Skeletal muscle cell (primary cell): ENCODE results near the gene CBLN3.
A peak's percentile ranks its signal among the peaks of the same experiment; 100 is the strongest.

Experiments used
- DNase-seq: peaks from one replicate; pipeline ENCODE4 v3.0.0-alpha.2; 2010; ENCODE audit warnings: low read depth
- H3K4me3 ChIP-seq: 2 replicates; pipeline ENCODE4 v1.5.1; 2011; ENCODE audit warnings: low read depth, mild to moderate bottlenecking, control low read depth, low read length, moderate library complexity

Gene CBLN3

DNA sequence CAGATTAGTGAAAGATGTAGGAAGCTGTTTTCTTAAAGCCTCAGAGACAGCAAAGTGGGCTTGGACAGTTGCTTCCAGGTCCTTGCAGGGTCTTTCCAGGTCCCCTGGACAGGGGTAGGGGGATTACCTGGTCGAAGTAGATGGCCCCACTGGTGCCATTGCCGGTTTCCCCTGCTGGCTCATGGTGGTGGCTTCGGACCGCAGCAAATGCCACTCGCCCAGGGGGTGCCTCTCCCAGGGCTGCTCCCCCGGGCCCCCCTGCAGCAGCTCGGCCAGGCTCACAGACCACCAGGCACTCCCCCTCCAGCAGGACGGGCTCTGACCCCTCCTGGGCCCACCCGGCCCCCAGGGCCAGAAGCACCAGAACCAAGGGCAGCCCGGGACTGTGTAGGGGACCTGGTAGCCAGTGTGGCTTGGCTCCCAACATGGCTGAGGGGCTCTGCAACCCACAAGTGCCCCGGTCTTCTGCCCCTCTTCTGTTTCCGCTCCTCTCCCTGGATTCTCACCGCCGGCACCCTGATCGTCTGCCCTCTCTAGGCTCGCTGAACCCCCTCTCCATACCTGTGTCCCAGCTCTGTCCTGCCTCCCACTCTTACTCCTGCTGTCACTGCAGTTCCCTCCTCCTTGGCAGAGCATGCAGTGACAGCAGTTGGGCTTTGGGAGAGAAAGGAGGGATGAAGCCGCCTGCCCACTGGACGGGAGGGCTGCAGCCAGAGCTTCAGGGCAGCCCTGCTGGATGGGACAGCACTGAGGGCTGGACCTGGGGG, 657 bp downstream of the CBLN3 start:
- no peak overlapping the region for H3K4me3 ChIP-seq
- DNase-seq, result no peak

DNA sequence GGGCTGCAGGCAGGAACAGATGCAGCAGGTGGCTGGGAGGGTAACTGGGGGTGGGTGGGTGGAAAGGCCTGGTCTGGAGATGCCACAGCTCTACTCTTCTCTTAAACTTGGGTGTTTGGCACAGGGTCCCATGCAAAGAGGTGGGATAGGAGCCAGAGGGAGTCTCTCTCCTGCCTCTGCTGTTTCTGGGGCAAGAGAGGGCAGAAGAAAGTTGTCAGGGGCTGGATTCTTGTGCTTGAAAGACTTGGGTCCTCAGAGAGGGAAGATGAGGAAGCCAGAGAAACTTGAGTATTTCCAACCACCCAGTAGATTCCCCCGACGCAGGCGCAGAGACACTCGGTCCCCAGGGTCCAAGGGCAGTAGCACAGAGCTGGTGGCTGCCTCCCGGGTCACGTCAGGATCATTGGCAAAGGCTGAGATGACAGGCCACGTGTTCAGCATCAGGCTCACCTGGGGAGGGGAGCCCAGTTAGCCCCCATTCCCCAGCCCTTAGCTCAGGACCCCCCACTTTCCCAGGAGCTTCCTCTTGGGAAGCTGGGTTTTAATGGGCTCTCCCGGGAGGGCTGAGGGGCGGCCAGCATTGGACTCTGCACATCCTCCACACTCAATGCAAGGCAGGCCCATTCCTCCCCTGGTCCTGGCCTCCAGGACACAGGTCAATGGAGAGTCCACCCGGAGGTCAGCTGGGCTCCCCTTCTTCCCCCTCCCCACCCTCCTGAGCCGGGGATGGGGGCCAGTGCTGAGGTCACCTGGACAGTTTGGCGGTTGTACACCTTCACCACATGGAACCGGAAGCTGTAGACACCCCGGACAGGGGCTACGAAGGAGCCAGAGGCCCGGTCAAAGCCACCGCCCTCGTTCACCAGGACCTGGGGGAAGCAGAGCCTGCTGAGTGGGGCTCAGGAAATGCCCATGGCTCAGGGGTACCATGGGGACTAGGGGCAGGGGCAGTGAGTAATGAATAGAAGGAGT, 1.6 kb downstream of the CBLN3 start:
- no peak overlapping the region for H3K4me3 ChIP-seq
- no peak for DNase-seq

DNA sequence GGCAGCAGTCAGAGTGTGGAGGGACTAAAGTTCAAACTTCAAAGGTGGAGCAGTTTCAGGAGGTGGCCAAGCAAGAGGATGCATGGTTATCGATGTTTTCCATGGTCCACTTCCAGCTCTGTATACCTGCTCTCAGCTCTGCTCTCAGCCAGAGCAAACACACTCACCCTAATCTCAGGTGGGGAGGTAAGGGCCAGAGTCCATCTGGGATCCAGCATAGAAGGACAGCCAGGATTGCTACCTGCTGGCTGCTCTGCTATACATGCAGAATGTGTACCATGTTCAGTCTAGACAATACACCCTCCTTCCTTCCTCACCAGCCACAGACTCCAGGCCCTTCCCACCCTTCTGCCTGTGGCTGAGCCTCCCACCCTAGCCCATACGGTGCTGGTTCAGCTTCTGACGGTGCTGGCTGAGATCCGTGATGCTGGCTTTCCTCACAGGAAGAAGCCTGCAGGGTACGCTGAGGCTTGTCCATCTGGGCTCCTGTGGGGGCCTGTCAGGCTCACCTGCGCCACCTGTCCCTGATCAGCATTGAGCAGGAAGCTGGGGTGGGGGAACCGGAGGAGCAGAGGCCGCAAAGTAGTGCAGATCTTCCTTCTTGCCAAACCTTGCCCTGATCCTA, 2.4 kb downstream of the CBLN3 start:
- no peak overlapping the region for H3K4me3 ChIP-seq
- DNase-seq, result no peak

DNA sequence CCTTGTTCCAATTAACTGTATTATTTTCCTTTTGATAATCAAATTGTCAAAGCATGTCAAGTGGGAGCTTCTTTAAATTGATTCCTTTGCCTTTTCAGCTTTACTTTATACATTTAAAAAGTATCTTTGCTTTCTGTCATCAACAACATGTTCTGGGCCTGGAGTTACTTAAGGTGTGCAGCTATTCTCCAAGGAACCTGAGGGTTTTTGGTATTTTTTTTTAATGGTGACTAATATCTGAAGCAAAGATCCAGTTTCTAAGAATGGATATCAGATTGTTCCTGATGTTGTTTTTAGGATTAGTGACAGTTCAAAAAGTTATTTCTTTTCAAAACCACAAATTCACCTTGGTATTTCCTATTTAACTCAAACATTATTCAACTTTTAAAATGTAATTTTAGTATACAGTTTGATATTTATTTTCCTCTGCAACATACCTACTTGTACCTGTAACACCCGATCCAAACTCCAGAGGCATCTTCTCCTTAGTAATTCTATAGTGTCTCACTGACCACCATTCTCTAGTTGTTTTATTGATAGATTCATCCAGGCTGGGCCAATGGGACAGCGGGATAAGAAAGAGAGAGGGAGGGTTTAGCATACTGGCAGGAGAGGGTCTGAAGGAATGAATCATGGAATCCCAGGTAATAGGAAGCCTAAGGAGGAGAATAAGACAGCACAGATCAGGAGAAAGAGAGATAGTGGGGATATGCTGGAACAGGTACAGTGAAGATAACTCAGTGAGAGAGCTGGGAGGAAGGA, 3.1 kb downstream of the CBLN3 start:
- no peak for DNase-seq
- H3K4me3 ChIP-seq, result no peak overlapping the region

DNA sequence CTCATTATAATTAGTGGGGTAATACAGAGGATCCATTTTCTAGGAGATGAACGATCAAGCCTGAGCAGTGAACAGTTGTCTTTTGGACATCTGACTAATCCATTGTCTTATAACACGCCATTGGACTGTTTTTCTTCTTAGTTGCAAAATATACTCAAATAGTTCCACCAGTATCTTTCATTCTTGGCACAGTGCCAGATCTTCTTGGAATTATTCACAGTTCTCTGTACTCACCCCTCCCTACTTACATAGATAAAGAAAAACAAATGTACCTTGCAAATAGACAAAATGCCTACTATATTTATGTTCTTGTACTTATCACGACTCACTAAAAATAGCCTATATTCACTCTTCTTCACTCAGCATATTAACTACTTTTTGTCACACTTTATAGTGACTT, 3.8 kb downstream of the CBLN3 start:
- peak; percentile 67 for DNase-seq
- H3K4me3 ChIP-seq, result no peak overlapping the region

DNA sequence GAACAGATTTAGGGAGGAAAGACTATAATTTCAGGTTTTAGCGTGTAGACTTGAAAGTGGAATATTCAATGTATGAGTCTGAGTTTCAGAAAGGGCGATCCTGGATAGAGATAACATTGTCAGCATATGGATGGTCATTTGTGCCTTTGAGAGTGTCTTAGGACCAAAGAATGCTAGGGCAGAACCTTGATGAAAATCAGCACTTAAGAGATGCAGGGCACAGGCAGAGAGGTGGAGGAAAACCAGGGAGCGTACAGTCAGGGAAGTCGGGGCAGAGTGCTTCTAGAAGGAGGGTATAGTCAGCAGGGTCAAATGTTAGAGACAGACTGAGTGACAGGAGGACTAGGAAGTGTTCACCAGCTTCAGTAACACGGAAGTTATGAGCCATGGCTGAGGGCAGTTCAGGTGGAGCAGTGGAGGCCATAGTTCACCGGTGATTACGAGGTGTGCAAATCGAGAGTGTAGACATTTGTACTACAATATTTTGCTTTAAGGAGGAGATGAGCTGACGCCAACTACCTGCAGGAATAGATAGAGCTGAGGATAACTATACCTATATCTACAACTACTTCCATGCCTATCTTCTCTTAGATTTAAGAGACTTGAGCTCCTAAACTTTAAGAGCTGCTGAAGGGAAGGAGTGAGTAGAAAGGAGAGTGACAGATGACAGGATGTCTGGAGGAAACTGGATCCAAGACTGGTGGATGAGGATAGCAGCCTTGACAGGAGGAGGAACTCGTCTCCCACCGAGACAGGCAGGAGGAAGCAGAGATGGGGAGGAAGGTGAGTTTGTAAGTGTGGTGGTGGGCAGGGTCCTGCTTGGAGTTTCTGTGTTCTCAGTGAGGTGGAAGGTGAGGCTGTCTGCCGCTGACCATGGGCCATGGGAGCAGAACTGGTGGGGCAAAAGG, 6.5 kb downstream of the CBLN3 start:
- DNase-seq, result no peak
- H3K4me3 ChIP-seq, result no peak overlapping the region

DNA sequence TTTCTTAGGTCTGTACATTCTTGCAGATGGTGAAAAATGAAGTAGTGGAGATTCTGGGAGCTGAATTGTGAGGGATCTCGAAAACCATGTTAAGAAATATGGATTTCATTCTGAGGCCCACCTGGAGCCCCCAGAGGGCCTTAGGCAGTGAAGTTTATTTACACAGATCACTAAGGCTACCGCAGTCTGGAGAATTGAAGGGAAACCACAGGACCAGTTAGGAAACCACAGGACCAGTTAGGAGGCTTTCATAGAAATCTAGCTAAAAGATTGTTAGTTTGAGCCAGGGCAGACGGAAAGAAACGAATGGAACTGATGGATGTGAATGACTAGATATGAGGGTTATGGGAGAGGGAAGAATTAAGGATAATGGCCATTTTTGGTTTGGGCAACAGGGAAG, 7.2 kb downstream of the CBLN3 start:
- DNase-seq, result no peak
- H3K4me3 ChIP-seq, result no peak overlapping the region

DNA sequence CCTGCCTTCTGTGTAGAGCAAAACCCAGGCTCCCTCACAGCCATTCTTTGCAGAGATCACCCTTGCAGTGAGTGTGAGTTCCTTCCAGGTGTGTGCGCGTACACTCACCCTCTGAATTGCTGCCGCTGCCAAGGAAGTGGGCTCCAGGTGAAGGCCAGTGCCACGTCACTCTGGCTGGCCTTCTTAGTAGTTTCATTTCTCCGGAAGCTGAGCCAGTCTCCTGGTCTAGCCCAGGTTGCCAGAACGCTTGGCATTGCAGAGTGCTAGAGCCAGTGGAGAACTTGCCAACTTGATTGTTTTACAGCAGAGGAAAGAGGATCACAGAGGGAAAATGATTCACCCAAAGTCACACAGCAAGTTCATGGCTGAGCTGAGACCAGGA, 11.0 kb downstream of the CBLN3 start:
- no peak for DNase-seq
- no peak overlapping the region for H3K4me3 ChIP-seq

DNA sequence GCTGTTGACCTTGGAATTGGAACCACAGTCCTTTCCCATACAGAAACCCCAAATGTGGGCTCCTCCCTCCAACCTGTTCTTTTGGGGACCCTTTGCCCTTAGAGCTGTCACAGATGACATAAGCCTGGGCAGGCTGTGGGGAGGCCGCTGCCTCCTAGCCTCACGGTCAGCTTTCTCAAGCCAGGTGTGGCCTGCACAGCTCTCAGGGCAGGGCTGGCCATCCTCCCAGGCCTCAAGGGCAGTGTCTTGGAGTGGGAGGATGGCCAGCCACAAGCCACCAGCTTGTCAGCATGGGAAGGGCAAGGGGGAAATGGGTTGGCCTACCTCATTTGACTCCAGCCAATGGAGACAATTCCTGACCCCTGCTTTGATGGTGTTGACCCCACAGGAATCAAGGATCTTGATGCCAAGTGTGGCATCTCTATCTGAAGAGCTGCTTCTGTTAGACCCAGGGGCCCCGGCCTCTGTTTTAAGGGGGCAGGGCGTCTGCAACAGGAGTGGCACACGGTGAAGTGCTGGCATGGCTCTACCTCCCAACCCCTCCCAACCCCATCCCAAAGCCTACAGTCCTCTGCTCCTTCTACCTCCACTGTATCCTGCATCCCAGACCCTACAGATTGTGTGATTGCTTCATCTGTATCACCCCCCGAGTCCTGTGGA, 11.5 kb downstream of the CBLN3 start:
- no peak for DNase-seq
- no peak overlapping the region for H3K4me3 ChIP-seq

DNA sequence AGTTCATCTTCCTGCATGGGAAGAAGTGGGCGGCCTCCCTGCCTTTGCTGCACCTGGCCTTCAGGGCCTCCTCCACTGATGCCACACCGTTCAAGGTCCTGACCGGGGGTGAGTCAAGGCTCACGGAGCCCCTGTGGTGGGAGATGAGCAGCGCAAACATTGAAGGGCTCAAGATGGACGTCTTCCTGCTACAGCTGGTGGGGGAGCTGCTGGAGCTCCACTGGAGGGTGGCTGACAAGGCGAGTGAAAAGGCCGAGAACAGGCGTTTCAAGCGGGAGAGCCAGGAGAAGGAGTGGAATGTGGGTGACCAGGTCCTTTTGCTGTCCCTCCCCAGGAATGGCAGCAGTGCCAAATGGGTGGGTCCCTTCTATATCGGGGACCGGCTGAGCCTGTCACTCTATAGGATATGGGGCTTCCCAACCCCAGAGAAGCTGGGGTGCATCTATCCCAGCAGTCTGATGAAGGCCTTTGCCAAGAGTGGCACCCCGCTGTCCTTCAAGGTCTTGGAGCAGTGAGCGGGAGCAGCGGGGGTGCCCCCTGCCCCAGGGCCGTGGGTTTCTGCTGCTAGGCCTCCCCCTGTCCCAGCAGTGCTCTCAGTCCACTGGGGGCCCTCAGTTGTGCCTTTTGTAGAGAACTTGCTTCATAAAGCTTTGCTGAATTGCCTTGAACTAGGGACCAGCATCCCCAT, 12.4 kb downstream of the CBLN3 start:
- DNase-seq, result no peak
- no peak overlapping the region for H3K4me3 ChIP-seq

DNA sequence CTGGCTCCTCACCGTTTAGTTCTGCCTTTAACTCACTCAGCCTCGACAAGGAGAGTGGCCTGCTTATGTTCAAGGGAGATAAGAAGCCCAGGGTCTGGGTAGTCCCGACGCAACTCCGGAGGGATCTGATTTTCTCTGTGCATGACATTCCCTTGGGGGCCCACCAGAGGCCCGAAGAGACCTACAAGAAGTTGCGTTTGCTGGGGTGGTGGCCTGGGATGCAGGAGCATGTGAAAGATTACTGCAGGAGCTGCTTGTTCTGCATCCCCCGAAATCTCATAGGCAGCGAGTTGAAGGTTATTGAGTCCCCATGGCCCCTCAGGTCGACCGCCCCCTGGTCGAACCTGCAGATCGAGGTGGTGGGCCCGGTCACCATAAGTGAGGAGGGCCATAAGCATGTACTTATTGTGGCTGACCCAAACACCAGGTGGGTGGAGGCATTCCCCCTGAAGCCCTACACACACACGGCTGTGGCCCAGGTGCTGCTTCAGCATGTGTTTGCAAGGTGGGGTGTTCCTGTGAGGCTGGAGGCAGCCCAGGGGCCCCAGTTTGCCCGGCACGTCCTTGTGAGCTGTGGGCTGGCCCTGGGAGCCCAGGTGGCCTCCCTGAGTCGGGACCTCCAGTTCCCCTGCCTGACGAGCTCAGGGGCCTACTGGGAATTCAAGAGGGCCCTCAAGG, 13.1 kb downstream of the CBLN3 start:
- no peak for DNase-seq
- H3K4me3 ChIP-seq, result no peak overlapping the region

DNA sequence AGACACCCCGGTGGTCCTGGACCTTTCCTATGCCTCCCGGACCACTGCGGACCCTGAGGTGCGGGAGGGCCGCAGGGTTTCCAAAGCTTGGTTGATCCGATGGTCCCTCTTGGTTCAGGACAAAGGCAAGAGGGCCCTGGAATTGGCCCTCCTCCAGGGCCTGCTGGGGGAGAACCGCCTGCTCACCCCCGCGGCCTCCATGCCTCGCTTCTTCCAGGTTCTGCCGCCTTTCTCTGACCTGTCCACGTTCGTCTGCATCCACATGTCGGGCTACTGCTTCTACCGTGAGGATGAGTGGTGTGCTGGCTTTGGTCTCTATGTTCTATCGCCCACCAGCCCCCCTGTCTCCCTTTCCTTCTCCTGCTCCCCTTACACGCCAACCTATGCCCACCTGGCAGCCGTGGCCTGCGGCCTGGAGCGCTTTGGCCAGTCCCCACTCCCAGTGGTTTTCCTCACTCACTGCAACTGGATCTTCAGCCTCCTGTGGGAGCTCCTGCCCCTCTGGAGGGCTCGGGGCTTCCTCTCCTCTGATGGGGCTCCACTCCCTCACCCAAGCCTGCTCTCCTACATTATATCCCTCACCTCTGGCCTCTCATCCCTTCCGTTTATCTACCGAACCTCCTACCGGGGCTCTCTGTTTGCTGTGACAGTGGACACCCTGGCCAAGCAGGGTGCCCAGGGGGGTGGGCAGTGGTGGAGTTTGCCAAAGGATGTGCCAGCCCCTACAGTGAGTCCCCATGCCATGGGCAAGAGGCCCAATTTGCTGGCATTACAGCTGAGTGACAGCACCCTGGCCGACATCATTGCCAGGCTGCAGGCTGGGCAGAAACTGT, 13.8 kb downstream of the CBLN3 start:
- no peak overlapping the region for H3K4me3 ChIP-seq
- DNase-seq, result no peak

DNA sequence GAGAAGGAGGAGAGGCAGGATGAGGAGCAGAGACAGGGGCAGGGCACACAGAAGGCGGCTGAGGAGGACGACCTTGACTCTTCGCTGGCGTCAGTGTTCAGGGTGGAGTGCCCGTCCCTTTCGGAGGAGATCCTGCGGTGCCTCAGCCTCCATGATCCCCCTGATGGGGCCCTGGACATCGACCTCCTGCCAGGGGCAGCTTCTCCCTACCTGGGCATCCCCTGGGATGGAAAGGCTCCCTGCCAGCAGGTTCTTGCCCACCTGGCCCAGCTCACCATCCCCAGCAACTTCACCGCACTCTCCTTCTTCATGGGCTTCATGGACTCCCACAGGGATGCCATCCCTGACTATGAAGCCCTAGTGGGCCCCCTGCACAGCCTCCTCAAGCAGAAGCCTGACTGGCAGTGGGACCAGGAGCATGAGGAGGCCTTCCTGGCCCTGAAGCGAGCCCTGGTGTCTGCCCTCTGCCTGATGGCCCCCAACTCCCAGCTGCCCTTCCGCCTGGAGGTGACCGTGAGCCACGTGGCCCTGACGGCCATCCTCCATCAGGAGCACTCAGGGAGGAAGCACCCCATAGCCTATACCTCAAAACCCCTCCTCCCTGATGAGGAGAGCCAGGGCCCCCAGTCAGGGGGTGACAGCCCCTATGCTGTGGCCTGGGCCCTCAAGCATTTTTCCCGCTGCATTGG, 14.6 kb downstream of the CBLN3 start:
- H3K4me3 ChIP-seq, result no peak overlapping the region
- no peak for DNase-seq

DNA sequence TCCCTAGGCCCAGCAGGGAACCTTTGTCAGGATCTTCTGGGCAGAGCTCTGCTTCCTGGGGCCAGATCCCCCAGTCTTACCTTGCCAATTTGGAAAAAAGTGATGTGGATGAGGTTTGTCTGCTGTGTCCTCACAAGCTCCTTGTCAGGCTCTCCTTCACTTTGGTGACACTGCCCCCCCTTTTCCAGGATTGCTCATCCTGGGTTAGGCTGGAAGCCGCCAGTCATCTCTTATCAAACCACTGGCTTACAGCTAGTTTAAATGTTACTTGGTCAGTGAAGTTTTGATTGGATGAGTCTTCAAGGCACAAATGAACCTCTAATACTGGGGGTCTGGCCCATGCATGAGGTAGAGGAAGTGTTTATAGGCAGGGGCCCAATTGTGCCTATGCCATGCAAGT, 15.4 kb downstream of the CBLN3 start:
- no peak for DNase-seq
- H3K4me3 ChIP-seq, result no peak overlapping the region

DNA sequence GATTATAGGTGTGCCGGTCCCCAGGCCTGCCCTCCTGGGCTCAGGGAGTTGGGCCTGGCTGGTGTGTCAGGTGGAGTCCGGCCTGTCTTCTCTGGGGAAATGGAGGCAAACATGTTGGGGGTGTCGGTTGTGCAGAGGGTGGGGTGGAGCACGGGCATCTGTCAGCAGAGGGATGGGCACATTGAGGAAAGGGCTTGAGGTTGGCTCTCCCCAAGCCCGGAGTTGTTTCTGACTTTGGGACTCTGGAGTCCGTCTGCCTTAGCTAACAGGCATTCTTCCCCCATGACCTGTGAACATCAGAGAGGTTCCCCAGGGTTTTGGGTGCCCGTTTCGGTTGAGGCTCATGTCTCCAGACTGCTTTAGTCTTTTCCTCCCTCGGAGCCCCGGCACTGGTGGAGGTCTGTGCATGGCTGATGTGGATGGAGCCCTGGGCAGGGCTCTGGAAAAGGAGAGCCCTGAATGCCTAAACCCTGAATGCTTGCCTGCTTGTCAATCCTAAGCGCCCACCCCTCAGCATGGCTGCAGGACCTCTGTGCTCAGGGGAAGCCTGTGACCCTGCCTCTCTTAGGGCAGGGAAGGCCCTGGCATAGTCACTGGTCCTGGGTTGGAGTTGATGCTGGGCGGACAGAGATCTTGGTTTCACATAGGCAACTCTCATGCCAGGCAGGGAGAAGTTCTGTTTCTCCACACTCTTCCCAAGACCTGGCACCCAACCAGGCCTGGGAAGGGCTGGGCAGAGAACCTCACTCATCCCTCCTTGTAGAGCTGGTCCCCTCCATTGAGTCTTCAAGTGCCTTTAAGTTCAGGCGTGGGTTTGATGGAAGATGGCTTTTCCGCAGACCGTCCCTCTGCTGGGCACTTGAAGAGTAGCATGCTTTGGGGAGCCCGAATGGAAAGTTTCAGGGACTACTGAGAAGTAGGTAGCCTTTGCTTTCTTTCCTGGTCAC, 17.8 kb downstream of the CBLN3 start:
- DNase-seq, result no peak
- no peak overlapping the region for H3K4me3 ChIP-seq
